ENCODE results near the gene HSH2D.

Gene HSH2D

GRCh38 chr19:16197622-16198369, 54.3 kb downstream of the HSH2D start, which contains the start of gene AP1M1:
TSS of gene AP1M1 (plus strand) at chr19:16197911. CDS start at chr19:16198027, 116 bp downstream.
- DNase-seq: peak; percentile 64

GRCh38 chr19:16198370-16198651, 54.8 kb downstream of the HSH2D start:
- DNase-seq: no peak

GRCh38 chr19:16199275-16199932, 55.9 kb downstream of the HSH2D start:
- DNase-seq: no peak

GRCh38 chr19:16200038-16201010, 56.8 kb downstream of the HSH2D start:
- no peak for DNase-seq

GRCh38 chr19:16201011-16201391, 57.5 kb downstream of the HSH2D start:
- no peak for DNase-seq

GRCh38 chr19:16202320-16203255, 59.1 kb downstream of the HSH2D start:
- no peak for DNase-seq

- DNase-seq: no peak
These were observed 59.9 kb downstream of the HSH2D start for GRCh38 chr19:16203256-16204004.

GRCh38 chr19:16204005-16204294, 60.5 kb downstream of the HSH2D start:
- no peak for DNase-seq

GRCh38 chr19:16205205-16206045, 61.9 kb downstream of the HSH2D start:
- no peak for DNase-seq

- DNase-seq: no peak
These were observed 62.6 kb downstream of the HSH2D start for GRCh38 chr19:16206046-16206605.

GRCh38 chr19:16206637-16207036, 63.2 kb downstream of the HSH2D start:
- DNase-seq: no peak

GRCh38 chr19:16207063-16207462, 63.6 kb downstream of the HSH2D start:
- DNase-seq: no peak

GRCh38 chr19:16207490-16208025, 64.1 kb downstream of the HSH2D start:
- DNase-seq: no peak

Data from cortex of kidney (tissue), 1 donor.